RWPE2 (cell line): Measurements from ENCODE around the gene LIMS2.

Source experiments
- ATAC-seq: fragments of 200-7000 bp; cut with Tn5 transposase; 3 replicates; pipeline ENCODE4 v1.9.1; 2021; ENCODE audit warnings: low read depth
- DNase-seq: peaks from one replicate; pipeline ENCODE4 v3.0.0-alpha.2; 2020; ENCODE audit warnings: low spot score
- H3K27ac ChIP-seq: fragments of 450-650 bp; 2 replicates; pipeline ENCODE4 v1.5.1; 2017; ENCODE audit warnings: mild to moderate bottlenecking; ENCODE audit not compliant: poor library complexity, severe bottlenecking
- H3K27me3 ChIP-seq: fragments of 250-450 bp; sonication (Bioruptor Pico); 2 replicates; pipeline ENCODE4 v1.5.1; 2021; ENCODE audit warnings: mild to moderate bottlenecking, moderate library complexity; ENCODE audit not compliant: insufficient read depth, poor library complexity, severe bottlenecking
- H3K36me3 ChIP-seq: fragments of 250-450 bp; sonication (Bioruptor Pico); 2 replicates; pipeline ENCODE4 v1.5.1; 2020; ENCODE audit warnings: low read depth, mild to moderate bottlenecking, moderate library complexity
- H3K4me1 ChIP-seq: fragments of 250-450 bp; sonication (Bioruptor Pico); 2 replicates; pipeline ENCODE4 v1.5.1; 2021; ENCODE audit warnings: mild to moderate bottlenecking, moderate library complexity; ENCODE audit not compliant: insufficient read depth, poor library complexity, severe bottlenecking
- H3K4me3 ChIP-seq: fragments of 250-450 bp; sonication (Bioruptor Pico); 2 replicates; pipeline ENCODE4 v1.5.1; 2021; ENCODE audit warnings: mild to moderate bottlenecking, moderate library complexity; ENCODE audit not compliant: severe bottlenecking
- H3K9me3 ChIP-seq: fragments of 250-450 bp; sonication (Bioruptor Pico); 2 replicates; pipeline ENCODE4 v1.5.1; 2021; ENCODE audit warnings: mild to moderate bottlenecking, moderate library complexity; ENCODE audit not compliant: severe bottlenecking
- CTCF ChIP-seq: fragments of 450-650 bp; IDR thresholded peaks from one replicate; pipeline ENCODE4 v1.5.1; 2017; ENCODE audit warnings: mild to moderate bottlenecking, moderate library complexity; ENCODE audit not compliant: poor library complexity, severe bottlenecking

Gene LIMS2

GRCh38 chr2:127701651-127702394, 26.5 kb upstream of the LIMS2 start:
- H3K4me3 ChIP-seq, result peak overlapping the region; percentile 83
- peaks cover 24% of the 10 kb centered on the region for H3K36me3 ChIP-seq
- peak overlapping the region; percentile 81 for H3K27ac ChIP-seq
- H3K27me3 ChIP-seq, result no peaks in the 10 kb centered on the region
- DNase-seq (no peak), ATAC-seq (peak; percentile 72)
- no peaks in the 10 kb centered on the region for H3K9me3 ChIP-seq
- peak; percentile 14 for TF ChIP-seq CTCF
- peaks cover 11% of the 10 kb centered on the region for H3K4me1 ChIP-seq

GRCh38 chr2:127701193-127701650, 25.9 kb upstream of the LIMS2 start, which contains the start of gene SFT2D3:
SFT2D3 (plus strand) TSS chr2:127701497; CDS start chr2:127701529, 32 bp downstream.
- H3K9me3 ChIP-seq, result no peaks in the 10 kb centered on the region
- peaks cover 20% of the 10 kb centered on the region for H3K36me3 ChIP-seq
- peak within 1 kb of the TSS; percentile 81 for H3K27ac ChIP-seq
- H3K27me3 ChIP-seq, result no peaks in the 10 kb centered on the region
- DNase-seq, result peak; percentile 85
- peak; percentile 85 for ATAC-seq
- no peak for TF ChIP-seq CTCF
- peak within 1 kb of the TSS; percentile 83 for H3K4me3 ChIP-seq
- peaks cover 11% of the 10 kb centered on the region for H3K4me1 ChIP-seq

- peaks cover 11% of the 10 kb centered on the region for H3K4me1 ChIP-seq
- H3K27ac ChIP-seq, result peak overlapping the region; percentile 81
- H3K9me3 ChIP-seq, result no peaks in the 10 kb centered on the region
- ATAC-seq (no peak), DNase-seq (no peak)
- H3K27me3 ChIP-seq, result no peaks in the 10 kb centered on the region
- H3K36me3 ChIP-seq, result peaks cover 20% of the 10 kb centered on the region
- TF ChIP-seq CTCF, result no peak
- peak overlapping the region; percentile 83 for H3K4me3 ChIP-seq
Measured at GRCh38 chr2:127700527-127701192, 25.3 kb upstream of the LIMS2 start.

- Histone ChIP-seq H3K36me3 (peaks cover 13% of the 10 kb centered on the region), H3K27ac (no peak overlapping the region), H3K9me3 (no peaks in the 10 kb centered on the region), H3K4me1 (peaks cover 11% of the 10 kb centered on the region), H3K27me3 (no peaks in the 10 kb centered on the region), H3K4me3 (no peak overlapping the region)
- DNase-seq (no peak), ATAC-seq (no peak)
- no peak for TF ChIP-seq CTCF
Measured at GRCh38 chr2:127698553-127699355, 23.4 kb upstream of the LIMS2 start.
